Measurements from ENCODE around the gene POU5F1.

- no peak for TF ChIP-seq POLR2A (IDR thresholded peaks at IDR 0.05)
- TF ChIP-seq CTCF (IDR thresholded peaks at IDR 0.05), result no peak
Observed at GRCh38 chr6:31157513-31158139, 12.9 kb downstream of the POU5F1 start, which contains the start of gene CCHCR1.
